Fibroblast of pulmonary artery (primary cell): Measurements from ENCODE around the gene DOCK4.

Experiments
- DNase-seq: peaks from one replicate; pipeline ENCODE4 v3.0.0-alpha.2; 2010; ENCODE audit warnings: low read depth
- H3K4me3 ChIP-seq: replicated peaks from 2 replicates; pipeline ENCODE4 v1.5.1; 2011; ENCODE audit warnings: low read depth, mild to moderate bottlenecking, control low read depth, low read length, moderate library complexity
- CTCF ChIP-seq: IDR thresholded peaks from 2 replicates; pipeline ENCODE4 v1.5.1; 2011; ENCODE audit warnings: mild to moderate bottlenecking, control low read depth, low read length, inconsistent platforms; ENCODE audit errors: missing control alignments

DOCK4 gene

DNA sequence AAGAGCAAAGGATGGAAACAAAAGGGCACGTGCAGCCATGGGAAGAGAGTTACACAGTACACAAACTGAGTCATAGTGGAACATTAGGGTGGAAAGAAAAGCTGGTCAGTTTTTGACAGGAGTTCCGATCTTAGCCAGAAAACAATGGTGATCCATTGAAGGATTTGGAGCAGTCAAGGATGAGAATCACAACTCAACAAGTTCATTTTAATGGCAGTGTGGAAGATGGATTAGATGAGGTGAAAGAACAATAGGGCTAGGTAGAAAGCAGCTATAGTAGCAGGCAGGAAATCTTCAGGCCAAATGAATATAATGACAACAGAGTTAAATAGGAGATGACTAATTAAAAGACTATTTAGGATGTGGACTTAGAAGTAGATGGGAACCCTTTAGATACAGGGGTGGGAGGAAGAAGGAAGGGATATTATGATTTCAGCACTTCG is 136.3 kb downstream of the DOCK4 start:
- no peak for TF ChIP-seq CTCF
- no peak overlapping the region for H3K4me3 ChIP-seq
- peak; percentile 44 for DNase-seq

- no peak overlapping the region for H3K4me3 ChIP-seq
- no peak for TF ChIP-seq CTCF
- no peak for DNase-seq
Measured at GRCh38 chr7:112068967-112069366, 137.2 kb downstream of the DOCK4 start.

GRCh38 chr7:112067632-112068540 is 138.3 kb downstream of the DOCK4 start:
- TF ChIP-seq CTCF = no peak
- no peak for DNase-seq
- H3K4me3 ChIP-seq = no peak overlapping the region

GRCh38 chr7:112067200-112067599 is 139.0 kb downstream of the DOCK4 start:
- TF ChIP-seq CTCF = no peak
- H3K4me3 ChIP-seq = no peak overlapping the region
- DNase-seq = no peak

GRCh38 chr7:112065758-112066157 is 140.4 kb downstream of the DOCK4 start:
- TF ChIP-seq CTCF = no peak
- H3K4me3 ChIP-seq = no peak overlapping the region
- no peak for DNase-seq

DNA sequence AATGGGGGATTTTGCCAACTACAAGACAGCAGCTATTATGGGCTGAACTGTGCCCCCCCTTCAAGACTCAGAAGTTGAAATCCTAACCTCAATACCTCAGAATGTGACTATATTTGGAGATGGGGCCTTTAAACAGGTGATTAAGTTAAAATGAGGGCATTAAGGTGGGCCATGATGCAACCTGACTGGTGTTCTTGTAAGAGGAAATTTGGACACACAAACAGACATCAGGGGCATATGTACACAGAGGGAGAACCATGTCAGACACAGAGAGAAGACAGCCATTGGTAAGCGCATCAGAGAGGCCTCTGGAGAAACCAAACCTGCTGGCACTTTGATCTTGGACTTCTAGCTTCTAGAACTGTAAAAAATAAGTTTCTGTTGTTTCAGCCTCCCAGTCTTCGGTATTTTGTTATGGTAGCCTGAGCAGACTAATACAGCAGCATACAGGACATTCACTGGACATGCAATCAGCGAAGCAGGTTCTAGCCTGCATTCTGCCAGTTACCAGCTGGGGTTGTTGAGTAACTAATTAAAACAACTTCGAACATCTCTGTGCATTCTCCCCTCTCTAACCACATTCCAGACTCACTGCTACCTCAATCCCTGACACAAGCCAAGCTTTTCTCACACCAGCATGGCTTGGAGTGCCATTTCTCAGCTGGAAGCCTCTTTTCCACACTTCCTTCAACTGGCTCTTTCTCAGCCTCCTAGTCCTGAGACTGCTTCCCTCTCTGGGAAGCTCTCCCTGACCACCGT is 141.4 kb downstream of the DOCK4 start:
- DNase-seq = no peak
- no peak for TF ChIP-seq CTCF

More for the DNA sequence above, 141.4 kb downstream of the DOCK4 start:
- H3K4me3 ChIP-seq = no peak overlapping the region
